Measurements from ENCODE around the gene LMNA. TPM values are rescaled to one million over a fixed set of nuclear protein-coding genes. Genes with fewer than 3 reads are reported as not detected.
"Not testable (repeated sequence)": the region's sequence is repeated elsewhere in the genome, so short reads cannot be mapped to it uniquely, and the experiment has no call there.

LMNA gene
- total RNA-seq, 3 donors from 2014 or later = 263 to 334 (median 308) TPM

DNA sequence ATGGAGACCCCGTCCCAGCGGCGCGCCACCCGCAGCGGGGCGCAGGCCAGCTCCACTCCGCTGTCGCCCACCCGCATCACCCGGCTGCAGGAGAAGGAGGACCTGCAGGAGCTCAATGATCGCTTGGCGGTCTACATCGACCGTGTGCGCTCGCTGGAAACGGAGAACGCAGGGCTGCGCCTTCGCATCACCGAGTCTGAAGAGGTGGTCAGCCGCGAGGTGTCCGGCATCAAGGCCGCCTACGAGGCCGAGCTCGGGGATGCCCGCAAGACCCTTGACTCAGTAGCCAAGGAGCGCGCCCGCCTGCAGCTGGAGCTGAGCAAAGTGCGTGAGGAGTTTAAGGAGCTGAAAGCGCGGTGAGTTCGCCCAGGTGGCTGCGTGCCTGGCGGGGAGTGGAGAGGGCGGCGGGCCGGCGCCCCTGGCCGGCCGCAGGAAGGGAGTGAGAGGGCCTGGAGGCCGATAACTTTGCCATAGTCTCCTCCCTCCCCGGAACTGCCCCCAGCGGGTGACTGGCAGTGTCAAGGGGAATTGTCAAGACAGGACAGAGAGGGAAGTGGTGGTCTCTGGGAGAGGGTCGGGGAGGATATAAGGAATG is 505 bp downstream of the LMNA start:
- H3K36me3 ChIP-seq (ENCODE audit: low read depth) = no peaks in the 10 kb centered on the region
- DNase-seq (peak; percentile 45 to 73 (median 70)), ATAC-seq (peak; percentile 22)
- TF ChIP-seq CTCF (IDR thresholded peaks at IDR 0.05) = no peak
- intact Hi-C loops (cut with DNase I, micrococcal nuclease) = no loop called here
- H3K4me3 ChIP-seq = peak overlapping the region; percentile 97
- peaks cover 37% of the 10 kb centered on the region for H3K4me1 ChIP-seq (ENCODE audit: low read depth)
- H3K9me3 ChIP-seq = no peaks in the 10 kb centered on the region

DNA sequence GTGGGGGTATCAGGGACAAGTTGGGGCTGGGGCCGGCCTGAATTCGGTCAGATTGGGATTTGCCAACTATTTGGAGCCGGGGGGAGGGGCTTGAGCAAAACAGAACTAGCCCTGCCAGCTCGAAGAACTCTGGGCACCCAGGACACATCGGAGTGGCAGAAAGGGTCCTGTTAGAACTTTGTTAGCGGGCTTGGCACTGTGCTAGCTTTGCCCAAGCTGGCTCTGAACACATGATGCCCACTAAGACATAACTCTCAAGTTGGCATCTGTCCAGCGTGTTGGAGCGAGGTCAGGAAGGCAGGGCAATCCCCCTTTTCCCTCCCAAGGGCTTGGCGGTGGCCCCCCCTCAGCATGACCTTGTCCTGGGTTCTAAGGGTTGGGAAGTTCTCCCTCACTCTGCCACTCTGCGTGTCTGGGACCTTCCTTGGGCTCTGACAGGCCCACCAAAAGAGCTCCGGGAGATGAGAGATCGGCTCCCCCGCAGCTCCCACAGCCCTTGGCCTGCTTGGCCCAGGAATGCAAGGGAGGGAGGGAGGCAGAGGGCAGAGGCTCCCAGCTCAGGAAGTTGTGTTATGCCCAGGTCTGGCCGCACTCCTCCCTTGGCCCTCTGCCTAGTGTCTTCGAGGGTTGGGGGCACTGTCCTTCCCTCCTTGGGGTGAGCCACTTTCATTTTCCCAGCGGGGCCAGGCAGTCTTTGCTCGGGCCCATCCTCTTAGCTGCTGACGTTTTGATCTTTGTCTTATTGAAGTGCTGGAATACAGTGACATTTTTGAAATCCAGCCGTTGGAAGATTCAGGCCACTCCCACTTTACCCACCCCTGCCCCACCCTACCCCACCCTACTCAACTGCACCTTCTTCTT is 1.2 kb downstream of the LMNA start:
- ATAC-seq (peak; percentile 45), DNase-seq (peak; percentile 78 to 79 (median 78))
- Histone ChIP-seq H3K9me3 (no peaks in the 10 kb centered on the region), H3K36me3 (ENCODE audit: low read depth) (no peaks in the 10 kb centered on the region), H3K4me1 (ENCODE audit: low read depth) (peaks cover 44% of the 10 kb centered on the region), H3K4me3 (peak overlapping the region; percentile 97)
- no peak for TF ChIP-seq CTCF (IDR thresholded peaks at IDR 0.05)
- intact Hi-C loops (cut with DNase I, micrococcal nuclease) = no loop called here

GRCh38 chr1:156116731-156117130 is 2.2 kb downstream of the LMNA start:
- H3K36me3 ChIP-seq (ENCODE audit: low read depth); DNase-seq; ATAC-seq; intact Hi-C loops (cut with DNase I, micrococcal nuclease); H3K9me3 ChIP-seq: not testable (repeated sequence)
- peaks cover 53% of the 10 kb centered on the region for H3K4me1 ChIP-seq (ENCODE audit: low read depth)
- H3K4me3 ChIP-seq = peak overlapping the region; percentile 97

GRCh38 chr1:156117414-156118176 is 3.1 kb downstream of the LMNA start:
- Histone ChIP-seq H3K36me3 (ENCODE audit: low read depth) (no peaks in the 10 kb centered on the region), H3K9me3 (no peaks in the 10 kb centered on the region), H3K4me1 (ENCODE audit: low read depth) (peaks cover 58% of the 10 kb centered on the region), H3K4me3 (no peak overlapping the region)
- intact Hi-C loops (cut with DNase I, micrococcal nuclease) = no loop called here
- DNase-seq (no peak), ATAC-seq (no peak)
- TF ChIP-seq CTCF (IDR thresholded peaks at IDR 0.05) = no peak

GRCh38 chr1:156118177-156118868 is 3.8 kb downstream of the LMNA start:
- TF ChIP-seq CTCF (IDR thresholded peaks at IDR 0.05) = no peak
- DNase-seq (peak; percentile 84 to 88 (median 88)), ATAC-seq (peak; percentile 52)
- Histone ChIP-seq H3K4me3 (no peak overlapping the region), H3K4me1 (ENCODE audit: low read depth) (peaks cover 65% of the 10 kb centered on the region), H3K36me3 (ENCODE audit: low read depth) (no peaks in the 10 kb centered on the region), H3K9me3 (no peaks in the 10 kb centered on the region)
- intact Hi-C loops (cut with DNase I, micrococcal nuclease) = no loop called here
